ENCODE data around the gene PCED1B.
"Not testable (repeated sequence)": the region's sequence is repeated elsewhere in the genome, so short reads cannot be mapped to it uniquely, and the experiment has no call there.

DNA sequence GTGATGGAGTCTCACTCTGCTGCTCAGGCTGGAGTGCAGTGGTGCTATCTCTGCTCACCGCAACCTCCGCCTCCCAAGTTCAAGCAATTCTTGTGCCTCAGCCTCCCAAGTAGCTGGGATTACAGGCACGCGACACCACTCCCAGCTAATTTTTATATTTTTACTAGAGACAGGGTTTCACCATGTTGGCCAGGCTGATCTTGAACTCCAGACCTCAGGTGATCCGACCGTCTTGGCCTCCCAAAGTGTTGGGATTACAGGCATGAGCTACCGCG is 138.1 kb downstream of the PCED1B start:
- not testable (repeated sequence) for TF ChIP-seq POLR2A (IDR thresholded peaks at IDR 0.05; ENCODE audit: borderline replicate concordance, extremely low read depth, insufficient read depth, insufficient read length); REST (IDR thresholded peaks at IDR 0.05; ENCODE audit: low read depth); POLR2AphosphoS5 (IDR thresholded peaks at IDR 0.05; ENCODE audit: low read depth, low read length); ZFX (IDR thresholded peaks at IDR 0.05); RAD21 (IDR thresholded peaks at IDR 0.05; ENCODE audit: low read depth); YY1 (IDR thresholded peaks at IDR 0.05; ENCODE audit: extremely low read depth, insufficient replicate concordance, low read depth, low read length); ELF1 (IDR thresholded peaks at IDR 0.05; ENCODE audit: borderline replicate concordance, low read depth); SIN3A (IDR thresholded peaks at IDR 0.05; ENCODE audit: low read depth); JUND (IDR thresholded peaks at IDR 0.05); CEBPB (IDR thresholded peaks at IDR 0.05; ENCODE audit: low read depth)
- TF ChIP-seq, protein P1, sequence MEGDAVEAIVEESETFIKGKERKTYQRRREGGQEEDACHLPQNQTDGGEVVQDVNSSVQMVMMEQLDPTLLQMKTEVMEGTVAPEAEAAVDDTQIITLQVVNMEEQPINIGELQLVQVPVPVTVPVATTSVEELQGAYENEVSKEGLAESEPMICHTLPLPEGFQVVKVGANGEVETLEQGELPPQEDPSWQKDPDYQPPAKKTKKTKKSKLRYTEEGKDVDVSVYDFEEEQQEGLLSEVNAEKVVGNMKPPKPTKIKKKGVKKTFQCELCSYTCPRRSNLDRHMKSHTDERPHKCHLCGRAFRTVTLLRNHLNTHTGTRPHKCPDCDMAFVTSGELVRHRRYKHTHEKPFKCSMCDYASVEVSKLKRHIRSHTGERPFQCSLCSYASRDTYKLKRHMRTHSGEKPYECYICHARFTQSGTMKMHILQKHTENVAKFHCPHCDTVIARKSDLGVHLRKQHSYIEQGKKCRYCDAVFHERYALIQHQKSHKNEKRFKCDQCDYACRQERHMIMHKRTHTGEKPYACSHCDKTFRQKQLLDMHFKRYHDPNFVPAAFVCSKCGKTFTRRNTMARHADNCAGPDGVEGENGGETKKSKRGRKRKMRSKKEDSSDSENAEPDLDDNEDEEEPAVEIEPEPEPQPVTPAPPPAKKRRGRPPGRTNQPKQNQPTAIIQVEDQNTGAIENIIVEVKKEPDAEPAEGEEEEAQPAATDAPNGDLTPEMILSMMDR (IDR thresholded peaks at IDR 0.05 in 2 of 3, conservative IDR thresholded peaks at IDR 0.05 in 1 of 3; ENCODE audit: borderline replicate concordance in 1 of 3, insufficient read depth in 1 of 3, low read depth in 2 of 3, low read length in 2 of 3) = not testable (repeated sequence)
- TF ChIP-seq, protein P2, sequence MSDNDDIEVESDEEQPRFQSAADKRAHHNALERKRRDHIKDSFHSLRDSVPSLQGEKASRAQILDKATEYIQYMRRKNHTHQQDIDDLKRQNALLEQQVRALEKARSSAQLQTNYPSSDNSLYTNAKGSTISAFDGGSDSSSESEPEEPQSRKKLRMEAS (IDR thresholded peaks at IDR 0.05) = not testable (repeated sequence)

Measured in HCT116 (cell line).